Measurements from ENCODE around the gene SETBP1. TPM values are rescaled to one million over a fixed set of nuclear protein-coding genes. Genes with fewer than 3 reads are reported as not detected.

The SETBP1 gene
- total and polyA plus RNA-seq, 2 of the 13 experiments (the other 11 are each of a cell fraction or from before 2014, with no cell fraction given): 0.18 to 0.65 TPM

DNA sequence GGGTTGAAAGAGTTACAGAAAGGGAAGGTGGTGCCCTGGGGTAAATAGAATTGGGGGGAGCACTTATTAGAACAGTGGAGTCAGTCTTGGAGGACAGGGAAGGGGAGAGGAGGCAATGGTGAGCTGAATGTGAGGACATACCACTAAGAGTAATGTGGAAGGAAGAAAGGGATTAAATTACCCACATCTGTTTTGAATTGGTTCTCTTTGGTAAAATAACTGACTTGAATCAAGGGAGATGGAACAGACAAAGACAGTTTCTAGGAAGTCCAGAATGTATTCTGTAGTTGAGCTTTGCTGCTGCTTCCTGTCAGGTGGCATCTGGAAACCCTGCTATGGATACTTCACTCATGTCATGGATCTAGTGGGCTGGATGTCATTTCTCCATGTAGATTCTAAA lies 6.7 kb downstream of the SETBP1 start (continued):
- TF ChIP-seq, protein P1, sequence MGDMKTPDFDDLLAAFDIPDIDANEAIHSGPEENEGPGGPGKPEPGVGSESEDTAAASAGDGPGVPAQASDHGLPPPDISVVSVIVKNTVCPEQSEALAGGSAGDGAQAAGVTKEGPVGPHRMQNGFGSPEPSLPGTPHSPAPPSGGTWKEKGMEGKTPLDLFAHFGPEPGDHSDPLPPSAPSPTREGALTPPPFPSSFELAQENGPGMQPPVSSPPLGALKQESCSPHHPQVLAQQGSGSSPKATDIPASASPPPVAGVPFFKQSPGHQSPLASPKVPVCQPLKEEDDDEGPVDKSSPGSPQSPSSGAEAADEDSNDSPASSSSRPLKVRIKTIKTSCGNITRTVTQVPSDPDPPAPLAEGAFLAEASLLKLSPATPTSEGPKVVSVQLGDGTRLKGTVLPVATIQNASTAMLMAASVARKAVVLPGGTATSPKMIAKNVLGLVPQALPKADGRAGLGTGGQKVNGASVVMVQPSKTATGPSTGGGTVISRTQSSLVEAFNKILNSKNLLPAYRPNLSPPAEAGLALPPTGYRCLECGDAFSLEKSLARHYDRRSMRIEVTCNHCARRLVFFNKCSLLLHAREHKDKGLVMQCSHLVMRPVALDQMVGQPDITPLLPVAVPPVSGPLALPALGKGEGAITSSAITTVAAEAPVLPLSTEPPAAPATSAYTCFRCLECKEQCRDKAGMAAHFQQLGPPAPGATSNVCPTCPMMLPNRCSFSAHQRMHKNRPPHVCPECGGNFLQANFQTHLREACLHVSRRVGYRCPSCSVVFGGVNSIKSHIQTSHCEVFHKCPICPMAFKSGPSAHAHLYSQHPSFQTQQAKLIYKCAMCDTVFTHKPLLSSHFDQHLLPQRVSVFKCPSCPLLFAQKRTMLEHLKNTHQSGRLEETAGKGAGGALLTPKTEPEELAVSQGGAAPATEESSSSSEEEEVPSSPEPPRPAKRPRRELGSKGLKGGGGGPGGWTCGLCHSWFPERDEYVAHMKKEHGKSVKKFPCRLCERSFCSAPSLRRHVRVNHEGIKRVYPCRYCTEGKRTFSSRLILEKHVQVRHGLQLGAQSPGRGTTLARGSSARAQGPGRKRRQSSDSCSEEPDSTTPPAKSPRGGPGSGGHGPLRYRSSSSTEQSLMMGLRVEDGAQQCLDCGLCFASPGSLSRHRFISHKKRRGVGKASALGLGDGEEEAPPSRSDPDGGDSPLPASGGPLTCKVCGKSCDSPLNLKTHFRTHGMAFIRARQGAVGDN (CRISPR knock-in tag; IDR thresholded peaks at IDR 0.05): no peak
- TF ChIP-seq NR1H2 (CRISPR knock-in tag; IDR thresholded peaks at IDR 0.05; ENCODE audit: borderline replicate concordance, low read depth) (no peak), NFYB (CRISPR knock-in tag; IDR thresholded peaks at IDR 0.05) (no peak), DNMT3B (CRISPR knock-in tag; conservative IDR thresholded peaks at IDR 0.05) (no peak), ZNF557 (CRISPR knock-in tag; IDR thresholded peaks at IDR 0.05) (no peak)
- TF ChIP-seq, protein P2, sequence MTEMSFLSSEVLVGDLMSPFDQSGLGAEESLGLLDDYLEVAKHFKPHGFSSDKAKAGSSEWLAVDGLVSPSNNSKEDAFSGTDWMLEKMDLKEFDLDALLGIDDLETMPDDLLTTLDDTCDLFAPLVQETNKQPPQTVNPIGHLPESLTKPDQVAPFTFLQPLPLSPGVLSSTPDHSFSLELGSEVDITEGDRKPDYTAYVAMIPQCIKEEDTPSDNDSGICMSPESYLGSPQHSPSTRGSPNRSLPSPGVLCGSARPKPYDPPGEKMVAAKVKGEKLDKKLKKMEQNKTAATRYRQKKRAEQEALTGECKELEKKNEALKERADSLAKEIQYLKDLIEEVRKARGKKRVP (CRISPR knock-in tag; IDR thresholded peaks at IDR 0.05): no peak

- intact Hi-C loops (cut with micrococcal nuclease; ENCODE audit: unreplicated experiment) (loop anchor here (10.0 kb wide), 1 partner anchor 65 kb away; no protein-coding TSS in a partner anchor), in situ Hi-C loops (cut with HindIII; ENCODE audit: extremely low pct_ligation_motif_present, low pct_unique_long_range_greater_than_20kb) (loop anchor here (25.0 kb wide), 2 partner anchors 98 to 523 kb away; no protein-coding TSS in a partner anchor)
- Histone ChIP-seq H3K36me3 (replicated peaks in 1 of 2; ENCODE audit: control insufficient read depth in 1 of 2, insufficient read depth in 2 of 2, low read length in 2 of 2) (no peaks in the 10 kb centered on the region), H3K4me2 (ENCODE audit: low read depth, low read length) (no peak overlapping the region), H4K20me1 (ENCODE audit: insufficient read depth, low read length) (no peaks in the 10 kb centered on the region), H3K27me3 (ENCODE audit: control insufficient read depth in 1 of 2, insufficient read depth in 2 of 2, low read length in 2 of 2) (no peaks in the 10 kb centered on the region; a peak in 1 of 5 replicates), H3K27ac (ENCODE audit: extremely low read length, insufficient read depth, low read length) (no peak overlapping the region), H3K9me3 (ENCODE audit: low read length) (no peaks in the 10 kb centered on the region), H3K79me2 (ENCODE audit: insufficient read depth, low read length) (no peaks in the 10 kb centered on the region), H3K9ac (ENCODE audit: insufficient read depth, low read depth, low read length) (no peak overlapping the region), H3K4me1 (ENCODE audit: insufficient read depth, low read length) (no peaks in the 10 kb centered on the region), H3K4me3 (replicated peaks in 1 of 3; ENCODE audit: insufficient read depth in 1 of 3, low read depth in 2 of 3, low read length in 3 of 3) (no peak overlapping the region), H2AFZ (ENCODE audit: low read length) (no peak overlapping the region)
- 29% methylated on average over 3 of the region's 3 CpGs for WGBS (ENCODE audit: low lambda C conversion rate)
- no peak; the same call in 2 of the 3 replicates for ATAC-seq
- ChIA-PET CTCF (ENCODE audit: low intra/inter-chr PET ratio, low total read pairs) (no interaction called here), POLR2A (no interaction called here)
- DNase-seq (ENCODE audit: low spot score): no peak
- BruUV-seq (replicated peaks): no TSS peak
- no peak for FAIRE-seq
- TF ChIP-seq, protein P3, sequence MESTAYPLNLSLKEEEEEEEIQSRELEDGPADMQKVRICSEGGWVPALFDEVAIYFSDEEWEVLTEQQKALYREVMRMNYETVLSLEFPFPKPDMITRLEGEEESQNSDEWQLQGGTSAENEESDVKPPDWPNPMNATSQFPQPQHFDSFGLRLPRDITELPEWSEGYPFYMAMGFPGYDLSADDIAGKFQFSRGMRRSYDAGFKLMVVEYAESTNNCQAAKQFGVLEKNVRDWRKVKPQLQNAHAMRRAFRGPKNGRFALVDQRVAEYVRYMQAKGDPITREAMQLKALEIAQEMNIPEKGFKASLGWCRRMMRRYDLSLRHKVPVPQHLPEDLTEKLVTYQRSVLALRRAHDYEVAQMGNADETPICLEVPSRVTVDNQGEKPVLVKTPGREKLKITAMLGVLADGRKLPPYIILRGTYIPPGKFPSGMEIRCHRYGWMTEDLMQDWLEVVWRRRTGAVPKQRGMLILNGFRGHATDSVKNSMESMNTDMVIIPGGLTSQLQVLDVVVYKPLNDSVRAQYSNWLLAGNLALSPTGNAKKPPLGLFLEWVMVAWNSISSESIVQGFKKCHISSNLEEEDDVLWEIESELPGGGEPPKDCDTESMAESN (CRISPR knock-in tag; conservative IDR thresholded peaks at IDR 0.05): no peak
- TF ChIP-seq FOXM1 (CRISPR knock-in tag; IDR thresholded peaks at IDR 0.05) (no peak), AKNA (CRISPR knock-in tag; IDR thresholded peaks at IDR 0.05; ENCODE audit: borderline replicate concordance) (no peak)
Observed at GRCh38 chr18:44689736-44690135, 9.0 kb downstream of the SETBP1 start.
